Measurements from ENCODE around the gene CPNE4.

GRCh38 chr3:131801566-131801965 lies 233.2 kb downstream of the CPNE4 start:
- TF ChIP-seq CTCF (IDR thresholded peaks at IDR 0.05 in 4 of 5, conservative IDR thresholded peaks at IDR 0.05 in 1 of 5) (no peak), POLR2A (IDR thresholded peaks at IDR 0.05) (no peak)
